H9 (cell line): ENCODE results near the gene SLC19A1. TPM values are rescaled to one million over a fixed set of nuclear protein-coding genes. Genes with fewer than 3 reads are reported as not detected.

Experiments used
- DNase-seq: peaks from one replicate; pipeline ENCODE4 v3.0.0-alpha.2; 2017
- H2AFZ ChIP-seq: one replicate; pipeline ENCODE4 v1.6.1; 2013; ENCODE audit warnings: mild to moderate bottlenecking, low read length, control low read depth, moderate library complexity
- H2AK5ac ChIP-seq: 2 replicates; pipeline ENCODE4 v1.6.1; 2013; ENCODE audit warnings: low read length, control low read depth, mixed read lengths; ENCODE audit not compliant: insufficient read length
- H2BK120ac ChIP-seq: one replicate; pipeline ENCODE4 v1.6.1; 2013; ENCODE audit warnings: low read depth, mild to moderate bottlenecking, low read length, control low read depth, inconsistent platforms; ENCODE audit not compliant: poor library complexity, severe bottlenecking
- H2BK12ac ChIP-seq: 2 replicates; pipeline ENCODE4 v1.6.1; 2013; ENCODE audit warnings: low read length, control low read depth, mixed read lengths, low read depth; ENCODE audit not compliant: insufficient read length
- H2BK15ac ChIP-seq: 2 replicates; pipeline ENCODE4 v1.6.1; 2013; ENCODE audit warnings: low read depth, low read length, control low read depth
- H2BK20ac ChIP-seq: one replicate; pipeline ENCODE4 v1.6.1; 2013; ENCODE audit warnings: low read depth, mild to moderate bottlenecking, low read length, control low read depth, inconsistent platforms; ENCODE audit not compliant: poor library complexity, severe bottlenecking
- H2BK5ac ChIP-seq: 2 replicates; pipeline ENCODE4 v1.6.1; 2013; ENCODE audit warnings: low read length, control low read depth, mixed read lengths; ENCODE audit not compliant: insufficient read length
- H3K14ac ChIP-seq: 2 replicates; pipeline ENCODE4 v1.6.1; 2013; ENCODE audit warnings: low read length, control low read depth; ENCODE audit not compliant: insufficient read depth
- H3K18ac ChIP-seq: 2 replicates; pipeline ENCODE4 v1.6.1; 2013; ENCODE audit warnings: low read depth, mild to moderate bottlenecking, mixed read lengths, low read length, control low read depth; ENCODE audit not compliant: insufficient read length
- H3K23ac ChIP-seq: 2 replicates; pipeline ENCODE4 v1.6.1; 2013; ENCODE audit warnings: low read length, control low read depth, mixed read lengths, low read depth; ENCODE audit not compliant: insufficient read length
- H3K23me2 ChIP-seq: 2 replicates; pipeline ENCODE4 v1.6.1; 2013; ENCODE audit warnings: low read depth, mild to moderate bottlenecking, mixed read lengths, low read length, control low read depth; ENCODE audit not compliant: insufficient read length, poor library complexity, severe bottlenecking
- H3K27ac ChIP-seq: 2 replicates; pipeline ENCODE4 v1.5.1; 2013; ENCODE audit warnings: low read length, control low read depth, mixed read lengths, low read depth; ENCODE audit not compliant: insufficient read length
- H3K27me3 ChIP-seq: 2 replicates; pipeline ENCODE4 v1.6.1; 2013; ENCODE audit warnings: low read length, control low read depth, inconsistent platforms; ENCODE audit not compliant: insufficient read depth
- H3K4ac ChIP-seq: 2 replicates; pipeline ENCODE4 v1.6.1; 2013; ENCODE audit warnings: low read depth, mild to moderate bottlenecking, control low read depth, inconsistent platforms, low read length, moderate library complexity
- H3K4me1 ChIP-seq: 2 replicates; pipeline ENCODE4 v1.6.1; 2013; ENCODE audit warnings: low read length, control low read depth, inconsistent platforms; ENCODE audit not compliant: insufficient read depth
- H3K4me2 ChIP-seq: 2 replicates; pipeline ENCODE4 v1.6.1; 2013; ENCODE audit warnings: low read length, control low read depth, mixed read lengths; ENCODE audit not compliant: insufficient read length, insufficient read depth
- H3K56ac ChIP-seq: 2 replicates; pipeline ENCODE4 v1.6.1; 2013; ENCODE audit warnings: low read depth, mild to moderate bottlenecking, mixed read lengths, low read length, control low read depth; ENCODE audit not compliant: insufficient read length
- H3K79me1 ChIP-seq: 2 replicates; pipeline ENCODE4 v1.6.1; 2013; ENCODE audit warnings: low read depth, mild to moderate bottlenecking, moderate library complexity, low read length, control low read depth, inconsistent platforms; ENCODE audit not compliant: insufficient read depth, poor library complexity, severe bottlenecking
- H3K79me2 ChIP-seq: 2 replicates; pipeline ENCODE4 v1.6.1; 2013; ENCODE audit warnings: low read length, control low read depth, inconsistent platforms; ENCODE audit not compliant: insufficient read depth
- H3K9ac ChIP-seq: 2 replicates; pipeline ENCODE4 v1.6.1; 2013; ENCODE audit warnings: low read length, control low read depth, mixed read lengths; ENCODE audit not compliant: insufficient read length; ENCODE audit errors: extremely low read depth
- H3K9me3 ChIP-seq: one replicate; pipeline ENCODE4 v1.6.1; 2013; ENCODE audit warnings: low read depth, low read length, inconsistent platforms; ENCODE audit not compliant: control insufficient read depth
- H3T11ph ChIP-seq: one replicate; pipeline ENCODE4 v1.6.1; 2013; ENCODE audit warnings: mild to moderate bottlenecking, low read length, control low read depth, inconsistent platforms
- H4K20me1 ChIP-seq: one replicate; pipeline ENCODE4 v1.6.1; 2013; ENCODE audit not compliant: control insufficient read depth, insufficient read length, insufficient read depth
- H4K5ac ChIP-seq: 2 replicates; pipeline ENCODE4 v1.6.1; 2013; ENCODE audit warnings: low read depth, mild to moderate bottlenecking, mixed read lengths, low read length, control low read depth; ENCODE audit not compliant: insufficient read length
- H4K8ac ChIP-seq: replicated peaks from 2 replicates; pipeline ENCODE4 v1.6.1; 2013; ENCODE audit warnings: low read length, control low read depth, mixed read lengths, low read depth; ENCODE audit not compliant: insufficient read length
- H4K91ac ChIP-seq: 2 replicates; pipeline ENCODE4 v1.6.1; 2013; ENCODE audit warnings: low read depth, mild to moderate bottlenecking, moderate library complexity, mixed read lengths, low read length, control low read depth; ENCODE audit not compliant: insufficient read length
- H3K27ac Mint-ChIP-seq, 3 experiments: 2 replicates in 2 of 3; 3 replicates in 1 of 3; pipeline ENCODE4 v1.8.0; 2020 to 2021; ENCODE audit warnings: mixed read lengths in 3 of 3, mild to moderate bottlenecking in 1 of 3, moderate library complexity in 1 of 3
- H3K27me3 Mint-ChIP-seq: 2 replicates; pipeline ENCODE4 v1.8.0; 2021; ENCODE audit warnings: low read depth, mild to moderate bottlenecking, moderate library complexity, mixed read lengths
- H3K36me3 Mint-ChIP-seq, 3 experiments: 2 replicates in 2 of 3; 3 replicates in 1 of 3; pipeline ENCODE4 v1.8.0; 2020 to 2021; ENCODE audit warnings: low read depth in 3 of 3, mixed read lengths in 3 of 3; ENCODE audit not compliant: insufficient read depth in 1 of 3
- H3K4me1 Mint-ChIP-seq, 2 experiments: 2 replicates each; pipeline ENCODE4 v1.8.0; 2020; ENCODE audit warnings: mixed read lengths in 2 of 2
- H3K4me3 Mint-ChIP-seq, 2 experiments: 2 replicates in 1 of 2; 3 replicates in 1 of 2; pipeline ENCODE4 v1.8.0; 2020 to 2021; ENCODE audit warnings: mild to moderate bottlenecking in 2 of 2, mixed read lengths in 2 of 2, moderate library complexity in 1 of 2
- H3K9me3 Mint-ChIP-seq, 2 experiments: 2 replicates in 1 of 2; 3 replicates in 1 of 2; pipeline ENCODE4 v1.8.0; 2020; ENCODE audit warnings: mild to moderate bottlenecking in 2 of 2, mixed read lengths in 2 of 2, moderate library complexity in 1 of 2
- CTCF ChIP-seq: fragments of 200-600 bp; sonication (generic); conservative IDR thresholded peaks from 3 replicates; pipeline ENCODE4 v1.8.0; 2021; ENCODE audit warnings: antibody characterized with exemption, mild to moderate bottlenecking
- WGBS: extraction: QIAGEN DNeasy Blood & Tissue Kit; methylation state at CpG from one replicate; pipeline ENCODE4 v1.1.7; 2013; ENCODE audit warnings: missing lambda C conversion rate, low lambda C conversion rate, mixed read lengths; ENCODE audit not compliant: insufficient read length; ENCODE audit errors: extremely low coverage; 5-methylcytosine and 5-hydroxymethylcytosine counted together
- total RNA-seq: library from RNA; stranded (reverse); gene quantifications from 2 replicates; pipeline ENCODE4 v1.2.1, GENCODE V29; 2021

SLC19A1 gene
- total RNA-seq, 1 experiment from 2014 or later = 32.4 TPM

GRCh38 chr21:45467221-45467779 lies 74.9 kb downstream of the SLC19A1 start:
- H3K4me3 Mint-ChIP-seq = no peak overlapping the region
- no peak for TF ChIP-seq CTCF
- H3K14ac ChIP-seq = no peak overlapping the region; the same call in 1 of the 2 replicates
- H3K9ac ChIP-seq = no peak overlapping the region
- no peak overlapping the region for H3K23ac ChIP-seq
- H2BK5ac ChIP-seq = no peak overlapping the region
- H2AFZ ChIP-seq = no peak overlapping the region
- H3K27me3 Mint-ChIP-seq = no peaks in the 10 kb centered on the region
- no peak overlapping the region for H2BK15ac ChIP-seq
- no peaks in the 10 kb centered on the region for H3K23me2 ChIP-seq
- H3K79me2 ChIP-seq = peaks cover 13% of the 10 kb centered on the region; the same call in 1 of the 2 replicates
- H3K4ac ChIP-seq = no peak overlapping the region
- no peak overlapping the region; a peak in 1 of 7 replicates for H3K27ac Mint-ChIP-seq
- H3K79me1 ChIP-seq = peaks cover 15% of the 10 kb centered on the region
- WGBS = no CpG with 5 or more reads among the region's 25 CpGs
- H3T11ph ChIP-seq = no peak overlapping the region
- H3K9me3 Mint-ChIP-seq = peaks cover 2 to 5% of the 10 kb centered on the region in 2 experiments
- H3K4me2 ChIP-seq = no peak overlapping the region
- no peak overlapping the region for H4K8ac ChIP-seq
- peaks cover 6 to 45% (median 28%) of the 10 kb centered on the region in 3 experiments for H3K36me3 Mint-ChIP-seq
- H3K9me3 ChIP-seq = no peaks in the 10 kb centered on the region
- no peak overlapping the region for H3K56ac ChIP-seq
- no peaks in the 10 kb centered on the region for H4K20me1 ChIP-seq
- H3K4me1 ChIP-seq = no peaks in the 10 kb centered on the region
- no peak overlapping the region for H2BK20ac ChIP-seq
- H2BK12ac ChIP-seq = no peak overlapping the region
- peaks cover 10 to 14% of the 10 kb centered on the region in 2 experiments; a peak in 3 of 4 replicates for H3K4me1 Mint-ChIP-seq
- H2BK120ac ChIP-seq = no peak overlapping the region
- H3K27ac ChIP-seq = no peak overlapping the region
- H4K91ac ChIP-seq = no peak overlapping the region
- no peak overlapping the region for H4K5ac ChIP-seq
- H3K18ac ChIP-seq = no peak overlapping the region
- no peaks in the 10 kb centered on the region for H3K27me3 ChIP-seq
- DNase-seq = no peak
- no peak overlapping the region for H2AK5ac ChIP-seq
